HCT116 (cell line): Measurements from ENCODE around the gene ADAM23.

Experiments used
- ATF3 ChIP-seq: IDR thresholded peaks from 2 replicates; pipeline ENCODE4 v1.6.1; 2012
- CTCF ChIP-seq, 3 experiments: fragments of 200-600 bp in 1 of 3; sonication (generic) in 1 of 3; IDR thresholded peaks in 2 of 3; conservative IDR thresholded peaks in 1 of 3; 2 replicates each; pipeline ENCODE4 v1.5.1; 2012 to 2017; ENCODE audit warnings: low read depth in 2 of 3, low read length in 2 of 3, antibody characterized with exemption in 1 of 3, borderline replicate concordance in 1 of 3, control low read depth in 1 of 3, mild to moderate bottlenecking in 1 of 3, mixed read lengths in 1 of 3, mixed run types in 1 of 3, moderate library complexity in 1 of 3; ENCODE audit not compliant: insufficient read depth in 1 of 3
- EGR1 ChIP-seq: IDR thresholded peaks from 2 replicates; pipeline ENCODE4 v1.6.1; 2012; ENCODE audit warnings: low read depth
- EZH2 ChIP-seq: fragments of 200-600 bp; sonication (generic); IDR thresholded peaks from 2 replicates; pipeline ENCODE4 v1.6.1; 2017; ENCODE audit warnings: antibody characterized with exemption, mixed run types
- EZH2phosphoT487 ChIP-seq: fragments of 200-600 bp; IDR thresholded peaks from 2 replicates; pipeline ENCODE4 v1.6.1; 2018; ENCODE audit warnings: antibody characterized with exemption, borderline replicate concordance
- MAX ChIP-seq: IDR thresholded peaks from 2 replicates; pipeline ENCODE4 v1.6.1; 2012
- POLR2A ChIP-seq: IDR thresholded peaks from 2 replicates; pipeline ENCODE4 v1.7.0; 2011; ENCODE audit warnings: borderline replicate concordance; ENCODE audit not compliant: insufficient read depth, insufficient read length; ENCODE audit errors: extremely low read depth
- POLR2AphosphoS5 ChIP-seq: IDR thresholded peaks from 2 replicates; pipeline ENCODE4 v1.6.1; 2011; ENCODE audit warnings: mild to moderate bottlenecking, low read depth, low read length, moderate library complexity
- ZBTB33 ChIP-seq: IDR thresholded peaks from 2 replicates; pipeline ENCODE4 v1.6.1; 2011; ENCODE audit warnings: mild to moderate bottlenecking, low read length, moderate library complexity; ENCODE audit not compliant: insufficient replicate concordance; ENCODE audit errors: extremely low read depth

GRCh38 chr2:206422493-206422892, 20.8 kb upstream of the ADAM23 start:
- no peak for TF ChIP-seq CTCF (IDR thresholded peaks at IDR 0.05 in 2 of 3, conservative IDR thresholded peaks at IDR 0.05 in 1 of 3; ENCODE audit: borderline replicate concordance in 1 of 3, insufficient read depth in 1 of 3, low read depth in 2 of 3, low read length in 2 of 3)
- TF ChIP-seq EZH2 = no peak
- no peak for TF ChIP-seq ZBTB33
- no peak for TF ChIP-seq POLR2A
- TF ChIP-seq EGR1 = no peak
- no peak for TF ChIP-seq MAX
- TF ChIP-seq EZH2phosphoT487 = no peak
- no peak for TF ChIP-seq POLR2AphosphoS5
- TF ChIP-seq ATF3 = no peak
